GM18505 (cell line): ENCODE measurements around the gene MYEOV.

Experiments
- ATAC-seq: cut with Tn5 transposase; IDR thresholded peaks from one replicate; pipeline ENCODE4 v1.9.1; 2021; ENCODE audit not compliant: unreplicated experiment
- POLR2A ChIP-seq: IDR thresholded peaks from 4 replicates; pipeline ENCODE4 v1.6.1; 2011; ENCODE audit warnings: borderline replicate concordance; ENCODE audit not compliant: insufficient read depth, insufficient read length; ENCODE audit errors: extremely low read depth

The MYEOV gene

DNA sequence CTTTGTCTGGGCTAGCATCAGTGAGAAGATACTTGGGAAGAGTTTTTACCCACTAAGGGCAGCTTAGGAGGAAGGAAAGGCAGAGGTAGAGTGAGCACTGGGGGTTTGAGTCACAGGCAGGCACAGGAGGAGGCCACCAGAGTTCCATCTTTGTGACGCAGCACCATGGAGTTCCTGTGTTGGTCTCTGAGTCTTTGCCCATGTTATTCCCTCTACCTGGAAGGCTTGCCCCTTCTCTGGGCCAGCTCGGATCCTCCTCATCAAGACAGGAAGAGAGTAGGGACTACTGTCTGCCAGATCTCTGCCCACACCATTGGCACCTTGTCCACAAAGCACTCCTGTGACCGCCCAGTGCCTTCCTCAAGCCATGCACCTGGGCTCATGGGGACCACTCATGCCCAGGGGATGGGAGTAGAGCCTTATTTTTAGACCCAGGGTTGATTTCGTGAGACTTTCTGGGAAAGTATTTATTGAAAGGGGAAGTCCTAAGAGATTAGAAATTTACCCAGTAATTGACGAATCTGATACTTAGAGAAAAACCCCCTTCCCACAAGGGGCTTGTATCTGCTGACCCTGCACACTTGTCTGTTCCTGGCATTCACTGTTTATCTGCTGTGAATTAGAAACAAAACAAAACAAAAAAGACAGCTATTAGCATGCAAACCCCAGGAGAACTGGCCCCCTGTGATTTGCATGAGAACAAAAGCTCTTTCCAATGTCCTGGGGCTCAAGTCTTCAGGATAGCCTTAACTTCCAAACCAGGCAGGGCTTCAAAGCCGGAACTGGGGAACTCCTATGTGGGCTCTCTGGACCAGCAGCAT is 35.9 kb upstream of the MYEOV start:
- no peak for ATAC-seq
- TF ChIP-seq POLR2A: no peak

DNA sequence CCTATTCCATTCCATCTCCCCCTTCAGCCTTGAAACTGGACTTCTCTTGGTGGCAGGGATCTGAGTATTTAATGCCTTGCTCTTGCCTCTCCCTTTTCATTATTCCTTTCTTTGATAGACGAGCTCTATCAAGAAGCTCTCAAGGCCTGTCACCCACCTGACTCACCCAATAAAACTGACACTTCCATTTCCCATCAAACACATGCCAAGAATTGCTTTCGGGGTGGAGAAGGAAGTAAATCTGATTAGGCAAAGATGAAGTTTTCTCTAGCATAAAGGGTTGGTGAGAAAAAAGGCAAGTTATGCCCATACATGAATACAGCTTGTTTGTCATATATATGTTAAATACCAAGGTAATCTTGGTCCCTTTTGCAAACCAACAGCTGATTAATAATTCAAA is 34.9 kb upstream of the MYEOV start:
- ATAC-seq: no peak
- TF ChIP-seq POLR2A: no peak

DNA sequence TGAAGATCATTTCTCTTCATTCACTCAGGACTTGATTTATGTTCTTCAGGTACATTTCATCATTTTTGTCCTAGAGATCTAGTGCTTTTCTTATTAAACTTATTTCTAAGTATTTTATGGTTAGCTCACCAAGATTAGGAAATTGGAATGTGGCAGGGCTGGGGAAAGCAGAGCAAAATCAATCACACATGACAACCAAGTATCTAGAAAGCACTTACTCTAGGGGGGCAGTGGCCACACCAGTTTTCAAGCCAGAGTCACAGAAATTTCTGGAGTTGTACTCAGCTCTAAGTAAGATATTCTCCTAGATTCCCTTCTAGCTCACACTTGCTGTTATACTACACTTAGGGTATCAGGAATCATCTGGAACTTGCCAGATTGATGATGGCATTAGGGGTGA is 33.3 kb upstream of the MYEOV start:
- TF ChIP-seq POLR2A: no peak
- no peak for ATAC-seq

DNA sequence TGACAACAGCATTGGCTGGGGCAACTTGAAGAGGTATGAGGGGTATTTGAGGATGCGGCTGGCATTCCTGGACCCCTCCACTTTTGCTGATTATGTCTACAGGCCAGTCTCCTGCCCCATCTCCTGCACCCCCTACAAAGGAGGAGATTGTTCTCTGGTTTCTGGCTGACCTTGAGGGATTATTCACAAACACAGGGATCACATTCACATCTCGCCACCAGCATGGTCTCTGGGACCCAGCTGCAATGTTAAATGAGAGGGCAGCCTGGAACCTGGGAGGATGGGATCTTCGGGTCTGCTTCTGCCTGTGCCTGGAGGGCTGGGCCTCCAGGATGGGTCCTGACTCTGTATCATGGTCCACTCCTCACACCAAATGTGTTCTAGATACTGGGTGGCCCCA is 32.8 kb upstream of the MYEOV start:
- TF ChIP-seq POLR2A: no peak
- no peak for ATAC-seq

DNA sequence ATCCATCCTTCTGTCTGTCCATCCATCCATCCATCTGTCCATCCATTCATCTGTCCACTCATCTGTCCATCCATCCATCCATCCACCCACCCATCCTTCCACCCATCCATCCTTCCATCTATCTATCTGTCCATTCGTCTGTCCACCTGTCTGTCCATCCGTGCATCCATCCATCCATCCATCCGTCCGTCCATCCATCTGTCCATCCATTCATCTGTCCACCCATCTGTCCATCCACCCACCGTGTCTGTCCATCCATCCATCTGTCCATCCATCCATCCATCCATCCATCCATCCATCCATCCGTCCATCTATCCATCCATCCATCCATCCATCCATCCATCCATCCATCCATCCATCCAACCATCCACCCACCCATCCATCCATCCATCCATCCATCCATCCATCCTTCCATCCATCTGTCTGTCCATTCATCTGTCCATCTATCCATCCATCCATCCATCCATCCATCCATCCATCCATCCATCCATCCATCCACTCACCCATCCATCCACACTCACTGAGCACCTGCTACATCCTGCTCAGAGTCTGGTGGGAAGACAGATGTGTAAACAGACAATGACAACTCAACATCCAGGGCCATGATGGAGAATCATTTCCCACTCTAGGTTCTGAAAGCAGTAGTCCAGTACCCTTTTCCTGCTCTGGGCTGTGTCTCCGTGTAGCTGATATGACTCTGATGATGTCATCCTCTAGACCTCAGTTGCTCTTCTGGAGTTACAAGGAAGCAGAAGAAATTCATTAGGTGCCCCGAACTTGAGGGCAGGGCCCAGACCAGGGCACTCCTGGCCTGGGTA is 30.8 kb upstream of the MYEOV start:
- ATAC-seq: no peak

DNA sequence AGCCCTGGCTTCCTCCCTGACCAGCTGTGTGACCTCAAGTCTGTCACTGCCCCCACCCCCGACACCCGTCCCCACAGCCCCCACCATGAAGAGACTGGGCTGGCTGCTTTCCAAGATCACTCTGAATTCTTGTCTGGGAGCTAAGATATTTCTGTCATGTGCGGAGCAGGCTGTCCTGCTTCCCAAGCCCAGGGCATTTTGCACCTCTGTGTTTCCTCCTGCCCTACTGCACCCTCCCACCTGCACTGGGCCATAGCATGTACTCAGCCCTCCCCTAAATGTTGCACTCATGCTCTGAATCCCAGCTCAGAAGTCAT is 30.3 kb upstream of the MYEOV start:
- no peak for TF ChIP-seq POLR2A
- ATAC-seq: no peak

More for the DNA sequence above, 30.8 kb upstream of the MYEOV start:
- no peak for TF ChIP-seq POLR2A

DNA sequence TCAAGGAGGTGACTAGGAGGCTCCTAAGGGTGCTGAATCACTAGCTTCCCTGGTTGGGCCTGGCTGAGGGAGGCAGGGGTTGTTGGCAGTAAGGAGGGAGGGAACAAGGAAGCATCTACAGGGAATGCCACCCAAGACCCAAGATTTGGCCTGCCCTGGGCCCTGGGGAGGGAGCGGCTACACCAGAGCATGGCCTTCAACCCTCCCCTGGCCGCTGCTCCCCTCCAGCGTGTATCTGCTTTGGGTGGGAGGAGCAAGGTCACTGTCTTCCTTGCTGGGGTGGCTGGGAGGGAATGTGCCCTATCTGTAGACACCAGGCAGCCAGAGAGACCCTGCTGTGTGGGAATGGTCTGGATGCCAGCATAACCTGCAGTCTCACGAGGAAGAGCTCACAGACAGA is 29.5 kb upstream of the MYEOV start:
- no peak for TF ChIP-seq POLR2A
- no peak for ATAC-seq

DNA sequence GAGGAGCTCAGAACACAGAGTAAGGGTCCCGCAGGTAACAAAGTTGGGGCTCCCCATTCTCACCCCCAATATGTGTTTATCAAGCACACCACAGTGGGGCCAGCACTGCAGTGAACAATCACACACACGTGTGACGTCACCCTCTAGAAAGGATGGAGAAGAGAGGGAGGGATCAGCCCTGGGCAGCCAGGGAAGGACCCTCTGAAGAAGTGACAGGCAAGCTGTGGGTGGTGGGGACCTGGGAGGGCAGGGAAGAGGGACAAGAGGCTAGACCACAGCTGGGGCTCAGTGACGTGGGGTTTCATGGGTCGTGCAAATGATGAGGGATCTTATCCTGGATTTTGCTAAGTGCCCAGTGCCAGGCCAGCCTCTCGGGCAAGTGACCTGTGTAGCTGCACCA is 28.7 kb upstream of the MYEOV start:
- no peak for TF ChIP-seq POLR2A
- no peak for ATAC-seq

DNA sequence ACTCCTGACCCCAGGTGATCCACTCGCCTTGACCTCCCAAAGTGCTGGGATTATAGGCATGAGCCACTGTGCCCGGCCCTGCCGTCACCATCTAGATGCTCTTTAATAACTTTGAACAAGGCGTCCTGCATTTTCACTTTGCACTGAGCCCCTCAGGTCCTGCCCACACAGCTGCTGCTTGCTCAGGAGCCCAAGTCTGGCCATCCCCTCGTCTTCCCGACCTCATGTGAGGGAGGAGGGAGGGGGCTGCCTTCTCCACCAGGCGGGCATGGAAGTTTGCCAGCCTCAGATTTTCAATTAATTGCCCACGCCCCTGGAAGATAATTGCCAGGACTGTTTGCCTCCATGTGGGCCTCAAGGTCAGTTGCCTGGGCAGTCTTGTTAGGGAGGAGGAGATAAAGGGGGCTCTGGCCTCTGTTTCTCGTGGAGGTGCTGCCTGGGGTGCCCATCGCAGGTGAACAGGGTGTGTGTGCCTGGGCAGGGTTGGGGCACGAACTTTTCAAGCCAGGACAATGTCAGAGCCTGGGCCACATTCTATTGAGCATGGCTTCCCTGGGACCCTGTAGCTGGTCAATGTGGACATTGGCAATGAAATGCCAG is 27.9 kb upstream of the MYEOV start:
- no peak for ATAC-seq
- TF ChIP-seq POLR2A: no peak

DNA sequence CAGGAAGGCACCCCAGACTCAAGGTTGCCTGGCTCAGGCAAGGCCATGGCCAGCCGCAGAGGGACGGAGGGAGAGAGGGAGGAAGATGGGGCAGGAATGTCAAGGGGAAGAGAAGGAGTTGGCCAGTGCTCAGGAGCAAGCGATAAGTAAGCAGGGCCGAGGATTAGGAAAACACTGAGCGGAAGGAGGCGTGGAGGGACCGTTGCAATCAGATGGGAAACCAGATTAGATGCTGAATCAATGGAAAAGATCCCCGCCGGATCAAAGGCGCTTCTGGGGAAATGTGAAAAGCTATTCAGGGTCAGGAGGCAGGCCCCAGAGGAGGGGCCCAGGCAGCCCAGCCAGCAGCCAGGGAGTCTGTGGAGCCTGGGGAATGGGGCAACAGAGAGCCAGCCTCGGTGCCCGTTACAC is 26.6 kb upstream of the MYEOV start:
- TF ChIP-seq POLR2A: no peak

DNA sequence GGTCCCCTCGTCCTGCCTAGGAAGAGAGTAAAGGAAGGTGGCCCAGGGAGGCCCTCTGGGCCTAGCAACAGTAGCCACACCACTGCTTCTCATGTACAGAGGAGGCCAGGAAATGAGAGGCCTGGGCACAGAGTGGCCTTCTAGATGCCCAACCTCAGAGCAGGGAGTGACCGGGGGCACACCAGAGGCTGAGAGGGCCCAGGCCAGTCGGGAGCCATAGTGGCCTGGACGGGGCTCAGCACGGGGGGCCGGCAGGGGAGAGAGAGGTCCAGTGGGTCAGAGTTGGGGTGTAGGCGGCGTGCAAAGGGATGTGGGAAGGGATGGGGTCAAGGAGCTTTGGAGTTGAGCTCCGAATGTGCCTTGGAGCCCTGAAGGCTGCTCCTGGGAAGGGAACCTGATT is 25.0 kb upstream of the MYEOV start:
- no peak for ATAC-seq
- no peak for TF ChIP-seq POLR2A

More for the DNA sequence above, 26.6 kb upstream of the MYEOV start:
- ATAC-seq: no peak

DNA sequence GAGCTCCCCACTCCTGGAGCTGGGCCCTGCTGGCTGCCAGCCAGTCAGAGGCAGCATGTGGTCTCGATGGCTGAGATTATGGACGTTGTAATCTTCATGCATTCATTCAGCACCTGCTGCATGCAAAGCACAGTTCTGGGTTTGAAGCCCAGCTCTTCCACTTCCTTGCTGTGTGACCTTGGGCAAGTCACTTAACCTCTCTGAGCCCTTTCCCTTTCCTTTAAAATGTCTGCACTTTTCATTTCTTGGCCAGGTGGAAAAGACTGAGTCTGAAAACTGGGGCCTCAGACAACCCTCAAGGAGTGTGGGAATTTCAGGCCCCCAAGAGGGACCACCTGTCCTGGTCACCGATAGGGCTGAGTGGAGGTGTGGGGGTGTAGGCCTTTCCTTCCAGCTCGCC is 24.6 kb upstream of the MYEOV start:
- no peak for TF ChIP-seq POLR2A
- ATAC-seq: no peak

DNA sequence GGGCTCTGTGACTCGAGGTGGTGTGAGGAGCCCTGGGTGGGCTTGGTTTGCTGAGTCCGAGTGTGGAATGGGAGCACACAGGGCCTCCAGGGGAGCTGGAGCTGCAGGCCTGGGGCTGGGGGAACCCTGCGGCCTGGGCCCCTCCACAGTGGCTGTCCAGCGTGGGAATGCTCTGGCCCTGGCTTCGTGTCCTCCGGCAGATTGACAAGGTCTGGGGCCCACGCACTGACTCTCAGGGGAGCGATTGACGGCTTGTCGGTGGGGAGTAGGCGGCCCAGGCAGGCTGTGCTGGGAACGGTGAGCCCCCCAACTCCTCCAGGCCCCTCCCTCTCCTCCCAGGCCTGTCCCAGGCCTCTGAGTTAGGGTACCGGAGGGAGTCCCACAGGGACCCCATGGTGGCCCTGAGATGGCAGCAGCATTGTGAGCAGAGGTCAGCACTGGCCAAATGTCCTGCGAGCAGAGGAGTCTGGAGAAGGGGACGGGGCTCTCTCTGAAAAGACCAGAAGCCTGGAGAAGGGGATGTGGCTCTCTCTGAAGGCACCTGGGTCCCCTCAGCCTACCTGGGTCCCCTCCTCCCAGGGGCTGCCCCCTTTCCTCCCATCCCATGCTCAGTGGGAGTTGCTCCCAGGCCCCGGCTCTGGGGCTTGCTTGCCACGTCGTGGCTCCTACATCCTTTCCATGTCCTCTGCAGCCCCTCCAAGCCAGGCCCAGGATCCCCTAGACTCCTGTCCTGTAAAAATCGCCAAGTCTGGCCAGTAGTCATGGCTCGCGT is 23.8 kb upstream of the MYEOV start:
- no peak for TF ChIP-seq POLR2A
- no peak for ATAC-seq
